OCI-LY3 (cell line): ENCODE data around the gene PLCB4.

Experiments used
- H2AFZ ChIP-seq: fragments of 200-600, 300-600 bp; shearing (Covaris generic); 2 replicates; pipeline ENCODE4 v1.6.0; 2014; ENCODE audit warnings: antibody characterized with exemption, low read depth, low read length
- H3K27ac ChIP-seq: fragments of 200-600, 300-600 bp; sonication (generic); 2 replicates; pipeline ENCODE4 v1.5.1; 2014; ENCODE audit warnings: mild to moderate bottlenecking, low read length, moderate library complexity, mixed read lengths
- H3K27me3 ChIP-seq: fragments of 200-600, 300-600 bp; sonication (generic); 2 replicates; pipeline ENCODE4 v1.6.1; 2014; ENCODE audit warnings: low read depth, low read length, mixed read lengths
- H3K36me3 ChIP-seq: fragments of 200-600, 300-600 bp; sonication (generic); replicated peaks from 2 replicates; pipeline ENCODE3; 2014; ENCODE audit warnings: low read depth, low read length, mixed read lengths
- H3K4me1 ChIP-seq: fragments of 300-600, 200-600 bp; sonication (generic); 2 replicates; pipeline ENCODE4 v1.6.1; 2014; ENCODE audit warnings: low read length, mixed read lengths
- H3K4me2 ChIP-seq: fragments of 200-600, 300-600 bp; sonication (generic); 2 replicates; pipeline ENCODE4 v1.6.1; 2014; ENCODE audit warnings: low read length, mixed read lengths
- H3K4me3 ChIP-seq: fragments of 300-600, 200-600 bp; sonication (generic); 2 replicates; pipeline ENCODE4 v1.5.1; 2014; ENCODE audit warnings: antibody characterized with exemption, mild to moderate bottlenecking, low read length, moderate library complexity
- H3K79me2 ChIP-seq: fragments of 300-600, 200-600 bp; shearing (Covaris generic); 2 replicates; pipeline ENCODE4 v1.6.1; 2014; ENCODE audit warnings: mild to moderate bottlenecking, low read length, mixed read lengths
- H3K9ac ChIP-seq: fragments of 300-600, 200-600 bp; shearing (Covaris generic); 2 replicates; pipeline ENCODE4 v1.6.0; 2014; ENCODE audit warnings: mild to moderate bottlenecking, low read length, moderate library complexity
- H3K9me3 ChIP-seq: fragments of 200-600, 300-600 bp; shearing (Covaris generic); 2 replicates; pipeline ENCODE4 v1.6.1; 2014; ENCODE audit warnings: low read length, mixed read lengths; ENCODE audit not compliant: insufficient read depth
- H4K20me1 ChIP-seq: fragments of 200-600, 300-600 bp; sonication (generic); 2 replicates; pipeline ENCODE4 v1.6.1; 2016; ENCODE audit warnings: low read length, mixed read lengths; ENCODE audit not compliant: insufficient read depth
- EZH2phosphoT487 ChIP-seq: fragments of 200-600 bp; shearing (Covaris generic); IDR thresholded peaks from 2 replicates; pipeline ENCODE4 v1.6.1; 2018; ENCODE audit warnings: antibody characterized with exemption, mixed run types, low read depth
- TF ChIP-seq, protein P1 (sequence below): fragments of 200-600, 300-600 bp; sonication (generic); IDR thresholded peaks from 2 replicates; pipeline ENCODE4 v1.5.1; 2014; ENCODE audit warnings: antibody characterized with exemption, low read length, low read depth

The PLCB4 gene

DNA sequence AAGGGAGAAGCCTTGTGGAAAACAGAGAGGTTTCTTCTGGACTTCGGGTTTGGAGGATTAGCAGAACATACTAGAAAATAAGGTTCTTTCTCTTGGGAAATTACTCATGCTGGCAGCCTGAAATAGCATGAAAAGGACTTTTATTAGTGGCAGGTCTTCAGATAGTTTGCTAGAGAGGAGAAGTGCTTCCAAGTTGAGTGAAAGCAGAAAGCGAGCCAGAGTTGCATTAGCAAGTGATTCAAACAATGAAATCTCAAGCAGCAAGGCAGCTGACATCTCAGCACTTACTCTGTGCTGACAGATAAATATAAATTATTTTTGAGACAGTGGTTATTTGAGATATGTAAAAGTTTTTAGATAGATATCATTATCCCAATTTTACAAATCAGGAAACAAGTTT is 91.9 kb downstream of the PLCB4 start:
- Histone ChIP-seq H3K4me1 (no peaks in the 10 kb centered on the region), H4K20me1 (no peaks in the 10 kb centered on the region), H3K9me3 (no peaks in the 10 kb centered on the region), H3K36me3 (no peaks in the 10 kb centered on the region), H3K4me2 (no peak overlapping the region), H3K27me3 (no peaks in the 10 kb centered on the region; the same call in 1 of the 2 replicates), H2AFZ (no peak overlapping the region), H3K27ac (no peak overlapping the region), H3K4me3 (no peak overlapping the region), H3K9ac (no peak overlapping the region), H3K79me2 (no peaks in the 10 kb centered on the region)
- TF ChIP-seq, protein P1, sequence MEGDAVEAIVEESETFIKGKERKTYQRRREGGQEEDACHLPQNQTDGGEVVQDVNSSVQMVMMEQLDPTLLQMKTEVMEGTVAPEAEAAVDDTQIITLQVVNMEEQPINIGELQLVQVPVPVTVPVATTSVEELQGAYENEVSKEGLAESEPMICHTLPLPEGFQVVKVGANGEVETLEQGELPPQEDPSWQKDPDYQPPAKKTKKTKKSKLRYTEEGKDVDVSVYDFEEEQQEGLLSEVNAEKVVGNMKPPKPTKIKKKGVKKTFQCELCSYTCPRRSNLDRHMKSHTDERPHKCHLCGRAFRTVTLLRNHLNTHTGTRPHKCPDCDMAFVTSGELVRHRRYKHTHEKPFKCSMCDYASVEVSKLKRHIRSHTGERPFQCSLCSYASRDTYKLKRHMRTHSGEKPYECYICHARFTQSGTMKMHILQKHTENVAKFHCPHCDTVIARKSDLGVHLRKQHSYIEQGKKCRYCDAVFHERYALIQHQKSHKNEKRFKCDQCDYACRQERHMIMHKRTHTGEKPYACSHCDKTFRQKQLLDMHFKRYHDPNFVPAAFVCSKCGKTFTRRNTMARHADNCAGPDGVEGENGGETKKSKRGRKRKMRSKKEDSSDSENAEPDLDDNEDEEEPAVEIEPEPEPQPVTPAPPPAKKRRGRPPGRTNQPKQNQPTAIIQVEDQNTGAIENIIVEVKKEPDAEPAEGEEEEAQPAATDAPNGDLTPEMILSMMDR: no peak
- TF ChIP-seq EZH2phosphoT487: no peak

GRCh38 chr20:9161311-9161710 is 92.4 kb downstream of the PLCB4 start:
- Histone ChIP-seq H3K27ac (no peak overlapping the region), H3K4me3 (no peak overlapping the region), H4K20me1 (no peaks in the 10 kb centered on the region), H3K9me3 (no peaks in the 10 kb centered on the region), H3K79me2 (no peaks in the 10 kb centered on the region), H2AFZ (no peak overlapping the region), H3K27me3 (no peaks in the 10 kb centered on the region; the same call in 1 of the 2 replicates), H3K36me3 (no peaks in the 10 kb centered on the region), H3K9ac (no peak overlapping the region), H3K4me2 (no peak overlapping the region), H3K4me1 (no peaks in the 10 kb centered on the region)
- no peak for TF ChIP-seq EZH2phosphoT487
- TF ChIP-seq, protein P1: no peak

DNA sequence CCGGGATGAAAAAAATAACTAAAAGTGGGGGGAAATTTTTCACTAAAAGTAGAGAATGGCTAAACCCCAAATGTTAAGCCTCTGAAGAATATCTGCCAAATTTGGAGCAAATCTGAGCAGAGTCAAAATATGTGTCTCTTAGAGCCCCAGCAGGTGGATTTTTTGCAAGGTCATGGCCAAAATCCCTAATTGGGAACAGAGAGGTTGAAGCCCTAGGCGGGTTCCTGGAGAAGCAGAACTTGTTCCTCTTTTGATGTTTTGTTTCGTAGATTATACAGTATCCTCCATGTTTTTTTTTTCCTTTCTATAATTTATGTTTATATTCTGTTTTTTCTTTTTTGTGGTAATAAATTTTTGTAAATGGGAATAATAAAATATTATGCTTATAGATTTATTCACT is 94.4 kb downstream of the PLCB4 start:
- H3K36me3 ChIP-seq: no peaks in the 10 kb centered on the region
- H3K4me3 ChIP-seq: no peak overlapping the region
- H3K4me2 ChIP-seq: no peak overlapping the region
- H4K20me1 ChIP-seq: no peaks in the 10 kb centered on the region
- no peaks in the 10 kb centered on the region for H3K9me3 ChIP-seq
- H3K9ac ChIP-seq: no peak overlapping the region
- no peaks in the 10 kb centered on the region; the same call in 1 of the 2 replicates for H3K27me3 ChIP-seq
- H3K4me1 ChIP-seq: no peaks in the 10 kb centered on the region
- no peaks in the 10 kb centered on the region for H3K79me2 ChIP-seq
- no peak overlapping the region for H3K27ac ChIP-seq
- TF ChIP-seq EZH2phosphoT487: no peak
- TF ChIP-seq, protein P1: no peak
- no peak overlapping the region for H2AFZ ChIP-seq

DNA sequence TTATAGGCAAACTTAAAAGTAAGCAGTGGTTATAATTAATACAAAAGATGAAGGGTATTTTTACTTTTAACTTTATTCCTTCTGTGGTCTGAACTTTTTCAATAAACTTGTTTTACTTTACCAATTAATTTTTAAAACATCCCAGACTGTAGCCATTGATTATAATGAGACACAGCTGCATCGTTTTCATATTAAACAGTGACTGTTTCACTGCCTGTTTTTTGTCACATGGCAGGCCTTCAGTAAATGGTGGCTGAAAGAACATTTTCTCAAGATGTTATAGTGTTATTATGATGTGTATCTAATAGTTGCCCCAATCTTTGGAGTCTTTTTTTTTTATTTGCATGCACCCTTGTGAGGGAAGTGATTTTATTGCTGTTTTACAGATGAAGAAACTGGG is 95.1 kb downstream of the PLCB4 start:
- Histone ChIP-seq H3K79me2 (no peaks in the 10 kb centered on the region), H3K9ac (no peak overlapping the region), H3K27me3 (no peaks in the 10 kb centered on the region; the same call in 1 of the 2 replicates), H4K20me1 (no peaks in the 10 kb centered on the region), H3K36me3 (no peaks in the 10 kb centered on the region), H3K27ac (no peak overlapping the region), H3K4me2 (no peak overlapping the region), H2AFZ (no peak overlapping the region), H3K9me3 (no peaks in the 10 kb centered on the region), H3K4me1 (no peaks in the 10 kb centered on the region), H3K4me3 (no peak overlapping the region)
- TF ChIP-seq EZH2phosphoT487: no peak
- TF ChIP-seq, protein P1: no peak
